HFFc6 (cell line): ENCODE results near the gene ORM1. TPM values are rescaled to one million over a fixed set of nuclear protein-coding genes. Genes with fewer than 3 reads are reported as not detected.

Source experiments
- DNase-seq: peaks from one replicate; pipeline ENCODE4 v3.0.0-alpha.2; 2018
- H3K27ac Mint-ChIP-seq: 2 replicates; pipeline ENCODE4 v1.8.0; 2020; ENCODE audit warnings: mild to moderate bottlenecking, mixed read lengths
- H3K27me3 Mint-ChIP-seq: 2 replicates; pipeline ENCODE4 v1.8.0; 2021; ENCODE audit warnings: mild to moderate bottlenecking, moderate library complexity, mixed read lengths; ENCODE audit not compliant: insufficient read depth
- H3K36me3 Mint-ChIP-seq: 2 replicates; pipeline ENCODE4 v1.8.0; 2021; ENCODE audit warnings: low read depth, mixed read lengths
- H3K4me1 Mint-ChIP-seq: 2 replicates; pipeline ENCODE4 v1.8.0; 2020; ENCODE audit warnings: low read depth, mixed read lengths
- H3K4me3 Mint-ChIP-seq: 2 replicates; pipeline ENCODE4 v1.8.0; 2020; ENCODE audit warnings: mild to moderate bottlenecking, moderate library complexity, mixed read lengths
- H3K9me3 Mint-ChIP-seq: 2 replicates; pipeline ENCODE4 v1.8.0; 2020; ENCODE audit warnings: mild to moderate bottlenecking, mixed read lengths
- total RNA-seq, 6 experiments: library from RNA; stranded (reverse); fragmentation: NEBNext Ultra II Directional; extraction: Animal tissue kit (Norgen Biotek cat#: 25700); gene quantifications; 2 replicates in 1 of 6; 3 replicates in 5 of 6; pipeline ENCODE4 v1.2.3, GENCODE V29; 2021
- TF ChIP-seq, protein P1 (sequence below): fragments of 200-600 bp; sonication (generic); IDR thresholded peaks from 2 replicates; pipeline ENCODE4 v1.5.0; 2021; ENCODE audit warnings: antibody characterized with exemption, mild to moderate bottlenecking

ORM1 gene
- total RNA-seq, 6 experiments from 2014 or later, result not detected

DNA sequence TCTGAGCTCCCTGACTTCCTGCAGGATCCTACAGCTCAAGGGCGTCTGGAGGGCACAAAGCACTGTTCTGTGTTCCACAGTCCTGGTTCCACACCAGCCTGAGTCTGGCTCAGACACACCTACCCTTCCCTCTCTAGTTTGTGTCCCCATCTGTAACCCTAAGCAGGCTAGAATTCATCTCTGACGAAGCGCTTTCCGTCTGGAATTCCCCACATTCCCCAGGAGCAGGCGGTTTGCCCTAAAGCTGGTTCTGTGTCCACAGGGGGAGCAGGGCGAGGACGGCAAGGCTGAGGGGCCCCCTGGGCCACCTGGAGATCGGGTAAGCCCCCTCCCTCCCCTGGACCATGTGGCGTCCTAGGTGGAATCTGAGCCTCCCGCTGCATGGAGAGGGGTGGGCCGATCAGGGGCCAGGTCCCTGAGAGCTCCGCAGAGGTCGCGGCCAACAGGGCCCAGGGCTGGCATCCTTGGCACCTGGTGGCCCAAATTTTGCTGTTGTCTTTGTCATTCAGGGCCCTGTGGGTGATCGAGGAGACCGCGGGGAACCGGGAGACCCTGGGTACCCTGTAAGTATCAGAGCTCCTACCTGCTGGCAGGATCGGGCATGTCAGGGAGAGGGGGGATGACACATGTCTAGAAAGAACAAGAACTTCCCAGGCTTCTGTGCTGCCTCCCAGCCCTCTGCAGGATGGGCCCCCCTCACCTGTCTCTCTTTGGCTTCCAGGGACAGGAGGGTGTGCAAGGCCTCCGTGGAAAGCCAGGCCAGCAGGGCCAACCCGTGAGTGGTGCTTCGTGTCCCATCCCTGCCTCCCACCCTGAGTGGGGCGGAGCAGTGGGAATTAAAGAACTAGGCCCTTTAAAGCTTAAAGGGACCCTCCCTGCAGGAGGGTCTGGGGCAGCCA, 34.5 kb upstream of the ORM1 start:
- Mint-ChIP-seq H3K4me3 (peak overlapping the region; percentile 22; the same call in 1 of the 2 replicates), H3K36me3 (peaks cover 39% of the 10 kb centered on the region), H3K27ac (peak overlapping the region; percentile 76), H3K4me1 (peaks cover 55% of the 10 kb centered on the region), H3K27me3 (0 out of 2 replicates have a peak, but pooled peaks cover 1% of the 10 kb centered on the region), H3K9me3 (no peaks in the 10 kb centered on the region)
- TF ChIP-seq, protein P1, sequence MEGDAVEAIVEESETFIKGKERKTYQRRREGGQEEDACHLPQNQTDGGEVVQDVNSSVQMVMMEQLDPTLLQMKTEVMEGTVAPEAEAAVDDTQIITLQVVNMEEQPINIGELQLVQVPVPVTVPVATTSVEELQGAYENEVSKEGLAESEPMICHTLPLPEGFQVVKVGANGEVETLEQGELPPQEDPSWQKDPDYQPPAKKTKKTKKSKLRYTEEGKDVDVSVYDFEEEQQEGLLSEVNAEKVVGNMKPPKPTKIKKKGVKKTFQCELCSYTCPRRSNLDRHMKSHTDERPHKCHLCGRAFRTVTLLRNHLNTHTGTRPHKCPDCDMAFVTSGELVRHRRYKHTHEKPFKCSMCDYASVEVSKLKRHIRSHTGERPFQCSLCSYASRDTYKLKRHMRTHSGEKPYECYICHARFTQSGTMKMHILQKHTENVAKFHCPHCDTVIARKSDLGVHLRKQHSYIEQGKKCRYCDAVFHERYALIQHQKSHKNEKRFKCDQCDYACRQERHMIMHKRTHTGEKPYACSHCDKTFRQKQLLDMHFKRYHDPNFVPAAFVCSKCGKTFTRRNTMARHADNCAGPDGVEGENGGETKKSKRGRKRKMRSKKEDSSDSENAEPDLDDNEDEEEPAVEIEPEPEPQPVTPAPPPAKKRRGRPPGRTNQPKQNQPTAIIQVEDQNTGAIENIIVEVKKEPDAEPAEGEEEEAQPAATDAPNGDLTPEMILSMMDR, result peak; percentile 33; the same call in 1 of the 2 replicates
- peak; percentile 67 for DNase-seq

DNA sequence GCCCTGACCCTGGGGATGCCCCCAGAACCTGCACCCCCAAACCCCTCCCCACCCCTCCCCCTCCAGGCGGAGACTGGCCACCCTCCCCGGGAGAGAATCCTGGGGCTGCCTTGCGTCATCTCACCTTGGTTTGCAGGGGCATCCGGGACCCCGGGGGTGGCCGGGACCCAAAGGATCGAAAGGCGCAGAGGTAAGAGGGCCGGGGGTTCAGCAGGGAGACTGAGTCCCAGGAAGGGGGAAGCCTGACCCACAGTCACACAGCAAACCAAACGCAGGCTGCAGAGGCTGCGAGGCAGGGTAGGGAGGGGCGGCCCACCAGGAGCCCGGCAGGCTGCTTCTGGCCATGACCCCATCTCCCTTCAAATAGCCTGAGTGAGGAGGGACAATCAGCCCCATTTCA, 33.8 kb upstream of the ORM1 start:
- DNase-seq, result no peak
- Mint-ChIP-seq H3K9me3 (no peaks in the 10 kb centered on the region), H3K4me3 (no peak overlapping the region), H3K36me3 (peaks cover 40% of the 10 kb centered on the region), H3K27ac (no peak overlapping the region), H3K4me1 (peaks cover 50% of the 10 kb centered on the region), H3K27me3 (0 out of 2 replicates have a peak, but pooled peaks cover 1% of the 10 kb centered on the region)
- TF ChIP-seq, protein P1, result no peak

- DNase-seq, result no peak
- H3K4me3 Mint-ChIP-seq, result no peak overlapping the region
- no peak overlapping the region; the same call in 1 of the 2 replicates for H3K27ac Mint-ChIP-seq
- peaks cover 43% of the 10 kb centered on the region for H3K36me3 Mint-ChIP-seq
- peaks cover 4% of the 10 kb centered on the region; the same call in 1 of the 2 replicates for H3K9me3 Mint-ChIP-seq
- TF ChIP-seq, protein P1, result no peak
- 0 out of 2 replicates have a peak, but pooled peaks cover 1% of the 10 kb centered on the region for H3K27me3 Mint-ChIP-seq
- peaks cover 46% of the 10 kb centered on the region for H3K4me1 Mint-ChIP-seq
These were observed 33.1 kb upstream of the ORM1 start for GRCh38 chr9:114289571-114290481.

DNA sequence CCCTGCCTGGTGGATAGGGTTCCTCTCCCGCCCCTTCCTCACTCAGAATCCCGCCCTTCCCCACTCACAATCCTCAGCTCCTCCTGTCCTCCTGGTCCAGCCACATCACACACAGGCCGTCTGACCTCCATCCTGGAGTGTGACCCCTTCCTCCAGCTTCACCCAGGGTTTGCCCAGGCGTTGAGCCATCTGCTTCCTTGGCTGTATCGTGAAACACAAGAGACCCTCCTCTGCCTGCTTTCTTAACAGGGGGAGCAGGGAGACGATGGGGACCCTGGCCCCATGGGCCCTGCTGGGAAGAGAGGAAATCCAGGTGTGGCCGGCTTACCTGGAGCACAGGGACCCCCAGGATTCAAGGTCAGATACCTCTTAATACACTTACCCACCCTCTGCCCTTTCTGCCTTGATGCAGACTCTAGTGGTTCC, 32.3 kb upstream of the ORM1 start:
- TF ChIP-seq, protein P1, result no peak
- DNase-seq, result no peak
- Mint-ChIP-seq H3K9me3 (peaks cover 4% of the 10 kb centered on the region; the same call in 1 of the 2 replicates), H3K4me1 (peaks cover 39% of the 10 kb centered on the region), H3K27ac (peak overlapping the region; percentile 51), H3K36me3 (peaks cover 47% of the 10 kb centered on the region), H3K4me3 (no peak overlapping the region), H3K27me3 (0 out of 2 replicates have a peak, but pooled peaks cover 1% of the 10 kb centered on the region)

DNA sequence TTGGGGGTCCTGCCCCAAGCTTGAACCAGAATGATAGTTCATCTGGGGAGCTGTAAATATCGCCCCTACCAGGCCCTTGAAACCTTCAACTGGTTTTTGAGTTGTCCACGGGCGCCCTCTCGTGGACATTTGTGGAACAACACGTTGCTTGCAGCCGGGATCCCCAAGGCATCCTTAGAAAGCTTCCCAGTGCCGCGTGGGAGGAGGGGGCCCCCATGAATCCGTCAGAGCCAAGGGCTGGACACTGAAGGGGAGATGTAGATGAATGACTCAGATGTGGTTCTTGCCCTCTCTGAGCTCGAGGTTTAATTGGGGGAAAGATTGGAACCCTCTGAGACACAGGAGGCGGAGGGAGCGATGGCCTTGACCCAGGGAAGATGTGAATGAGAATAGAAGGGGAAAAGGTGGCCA, 31.8 kb upstream of the ORM1 start:
- TF ChIP-seq, protein P1, result peak; percentile 100
- Mint-ChIP-seq H3K4me3 (no peak overlapping the region), H3K36me3 (peaks cover 48% of the 10 kb centered on the region), H3K27ac (peak overlapping the region; percentile 51), H3K4me1 (peaks cover 34% of the 10 kb centered on the region), H3K27me3 (0 out of 2 replicates have a peak, but pooled peaks cover 1% of the 10 kb centered on the region), H3K9me3 (peaks cover 4% of the 10 kb centered on the region; the same call in 1 of the 2 replicates)
- DNase-seq, result peak; percentile 58
